SW480 (cell line): ENCODE measurements around the gene HES7.

Experiments used
- DNase-seq: peaks from one replicate; pipeline ENCODE4 v3.0.0-alpha.2; 2016; ENCODE audit warnings: low spot score

Gene HES7

DNA sequence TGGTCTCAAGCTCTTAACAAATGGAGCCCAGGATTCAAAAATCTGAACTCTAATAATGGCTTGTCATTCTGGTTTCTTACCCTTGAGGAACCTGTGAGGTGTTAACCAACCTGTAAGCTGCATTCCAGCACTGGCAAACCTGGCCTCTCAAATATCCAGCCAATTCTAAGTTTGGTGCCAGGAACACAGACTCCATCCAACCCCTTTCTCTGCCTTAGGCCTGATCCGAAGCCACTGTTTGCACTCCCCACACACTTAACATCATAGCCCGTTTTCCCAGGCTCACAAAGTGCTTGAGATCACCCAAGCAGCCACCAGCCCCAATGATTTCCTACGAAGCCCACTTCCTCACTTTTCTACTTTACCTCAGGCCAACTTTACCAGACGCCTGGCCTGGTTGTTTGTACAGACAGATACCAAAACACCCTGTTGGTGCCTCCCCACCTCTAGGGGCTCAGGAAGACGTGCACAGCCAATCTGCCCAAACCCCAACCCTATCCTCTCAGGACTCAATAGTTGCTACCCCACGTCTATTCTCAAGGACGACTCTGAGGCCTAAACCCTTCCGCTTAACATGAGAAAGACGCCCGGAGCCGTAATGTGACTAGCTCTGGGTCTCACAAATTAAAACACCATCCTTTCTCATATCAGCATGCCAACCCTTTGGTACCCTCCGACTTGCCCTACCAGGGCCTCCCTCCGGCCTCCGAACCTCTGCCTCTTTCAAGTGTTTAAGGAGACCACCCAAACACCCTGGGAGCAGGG lies 31.5 kb upstream of the HES7 start:
- DNase-seq: no peak

DNA sequence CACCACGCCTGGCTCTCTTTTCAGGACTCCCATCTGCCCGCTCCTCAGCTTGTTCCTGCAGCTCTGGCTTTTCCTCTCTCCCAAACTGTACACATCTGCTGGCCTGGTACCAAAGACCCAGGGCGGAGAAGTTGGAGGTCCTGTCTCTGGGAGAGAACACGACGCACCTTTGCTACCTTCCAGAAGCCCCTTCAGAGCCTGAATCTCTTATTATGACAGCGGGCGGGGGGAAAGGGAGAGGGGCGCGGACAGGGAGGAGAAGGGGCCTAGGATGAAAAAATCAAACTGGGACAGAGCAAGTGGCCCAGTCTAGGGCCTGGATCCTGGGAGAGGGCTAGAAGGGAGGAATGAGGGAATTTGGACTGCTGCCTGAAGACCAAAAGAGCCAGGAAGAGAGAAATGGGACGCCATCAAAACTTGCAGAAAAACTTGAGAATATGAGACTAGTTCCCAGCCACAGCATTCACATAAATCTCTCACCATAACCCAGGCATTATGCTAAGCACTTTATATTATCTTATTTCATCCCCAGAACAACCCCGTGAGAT lies 30.8 kb upstream of the HES7 start:
- no peak for DNase-seq

DNA sequence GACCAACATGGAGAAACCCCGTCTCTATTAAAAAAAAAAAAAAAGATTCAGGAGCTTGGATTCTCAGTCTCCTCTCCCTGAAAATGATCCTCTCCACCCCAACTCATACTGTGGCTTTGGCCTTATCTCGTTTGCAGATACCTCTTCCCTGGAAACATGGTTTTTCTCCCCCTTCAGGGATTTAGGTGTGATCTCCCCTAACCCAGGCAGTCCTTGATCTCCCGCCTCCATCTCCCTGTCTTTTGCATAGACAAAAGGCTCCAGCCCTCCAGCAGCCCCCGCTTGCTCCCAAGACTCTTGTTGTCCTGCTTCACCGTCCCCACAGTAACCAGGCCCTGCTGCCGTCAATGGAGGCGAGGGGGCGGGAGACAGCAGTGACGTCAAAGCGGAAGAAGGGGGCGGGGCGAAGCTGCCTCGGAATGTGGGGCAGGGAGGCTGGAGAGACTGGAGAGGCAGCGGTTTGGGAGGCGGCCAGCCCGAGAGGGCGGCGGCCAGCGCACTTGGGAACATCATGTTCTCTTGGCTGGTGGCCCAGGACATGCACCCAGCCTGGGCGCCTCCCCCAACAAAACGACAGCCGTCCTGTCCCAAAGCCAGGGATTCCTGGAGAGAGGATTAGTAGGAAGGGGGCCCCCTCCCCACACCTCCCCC lies 30.2 kb upstream of the HES7 start:
- DNase-seq: peak; percentile 86

DNA sequence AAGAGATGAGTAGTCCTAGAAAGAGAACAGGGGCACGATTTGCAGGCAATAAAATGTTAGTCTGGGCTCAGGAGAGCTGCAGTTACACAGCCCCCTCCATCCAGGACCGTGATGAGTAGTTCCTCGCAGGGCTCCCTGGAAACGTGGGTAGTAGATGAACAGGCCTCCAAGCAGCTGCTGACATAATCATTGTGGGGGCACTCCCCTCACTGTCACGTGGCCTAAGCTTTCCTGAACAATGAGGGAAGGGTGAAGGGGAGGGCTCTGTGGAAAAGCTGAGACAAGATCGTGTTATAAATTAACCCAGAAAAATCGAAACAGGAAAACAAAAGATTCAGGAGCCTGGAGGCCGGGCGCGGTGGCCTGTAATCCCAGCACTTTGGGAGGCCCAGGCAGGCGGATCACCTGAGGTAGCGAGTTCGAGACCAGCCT lies 29.6 kb upstream of the HES7 start:
- peak; percentile 92 for DNase-seq

DNA sequence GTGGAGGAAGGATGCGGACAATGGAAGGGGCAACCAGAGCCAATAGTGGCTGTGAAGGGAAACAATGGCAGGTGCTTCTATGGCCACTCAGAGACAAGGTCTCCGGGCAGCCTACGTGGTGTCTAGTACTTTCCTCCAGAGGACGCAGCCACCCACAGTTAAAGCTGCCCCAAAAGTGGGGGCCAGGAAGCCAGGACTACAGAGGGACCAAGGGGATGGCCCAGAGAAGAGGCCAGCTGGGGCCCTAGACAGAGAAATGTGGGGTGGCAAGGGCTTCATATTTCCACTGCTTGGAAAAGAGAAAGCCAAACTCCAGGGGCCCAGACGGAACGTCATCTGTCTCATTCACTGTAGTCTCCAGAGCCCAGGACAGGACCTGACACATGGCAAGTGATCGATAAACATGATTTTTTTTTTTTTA lies 29.1 kb upstream of the HES7 start:
- no peak for DNase-seq

DNA sequence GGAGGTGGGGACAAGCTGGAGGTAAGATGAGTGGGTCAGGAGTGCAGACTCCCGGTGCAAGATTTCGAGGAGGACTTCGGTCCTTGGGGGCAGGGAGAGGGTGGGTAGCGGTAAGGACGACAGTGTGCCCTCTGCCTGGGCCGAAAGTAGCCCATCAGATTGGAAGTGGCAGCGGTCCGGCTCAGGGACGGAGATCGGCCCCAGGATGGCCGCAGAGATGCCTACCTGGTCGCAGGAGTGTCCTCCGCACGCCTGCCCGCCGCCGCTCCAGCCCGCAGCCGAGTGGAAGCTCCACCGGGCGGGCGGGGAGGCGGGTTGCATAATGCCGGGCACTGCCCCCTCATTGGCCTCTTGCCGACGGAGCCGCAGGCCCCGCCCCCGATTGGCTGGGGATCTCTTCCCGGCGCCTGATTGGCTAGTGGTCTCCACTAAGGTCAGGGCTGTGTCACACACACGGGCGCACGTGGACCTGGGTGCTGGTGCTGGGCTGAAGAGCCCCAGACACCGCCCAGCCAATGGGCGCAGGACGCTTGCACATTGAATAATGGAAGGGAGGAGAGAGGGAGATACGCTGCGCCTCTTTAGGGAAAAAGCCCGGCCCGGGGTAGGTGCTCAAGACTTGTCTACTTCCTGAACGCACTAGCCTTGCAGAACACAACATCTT lies 28.3 kb upstream of the HES7 start, which contains the start of gene PER1:
Gene PER1, minus strand, starts transcription at position 293 of the 664 bp plus-strand sequence. CDS start 1,698 bp downstream, outside the sequence.
- DNase-seq: peak; percentile 96

DNA sequence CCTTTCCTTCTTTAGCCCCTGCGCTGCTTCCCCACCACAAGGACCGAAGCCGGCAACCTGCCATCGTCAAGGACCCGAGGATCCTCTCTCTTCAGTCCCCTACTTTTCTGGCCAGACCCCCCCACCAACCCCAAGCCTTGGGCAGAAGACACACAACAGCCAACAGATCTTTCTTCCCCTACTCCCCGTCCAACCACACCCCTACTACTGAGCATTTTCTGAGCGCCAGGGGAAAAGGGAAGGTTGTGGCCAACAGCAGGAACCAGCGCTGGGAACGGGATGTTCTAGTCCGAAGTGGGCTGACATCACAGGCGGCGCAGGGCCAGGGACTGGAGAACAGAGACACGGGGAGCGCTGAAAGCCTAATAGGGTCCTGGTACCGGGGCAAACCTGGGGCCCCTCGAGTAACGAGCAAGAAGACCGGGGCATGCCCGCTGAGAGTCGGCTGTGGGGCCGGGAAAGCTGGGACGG lies 27.8 kb upstream of the HES7 start:
- peak; percentile 40 for DNase-seq

DNA sequence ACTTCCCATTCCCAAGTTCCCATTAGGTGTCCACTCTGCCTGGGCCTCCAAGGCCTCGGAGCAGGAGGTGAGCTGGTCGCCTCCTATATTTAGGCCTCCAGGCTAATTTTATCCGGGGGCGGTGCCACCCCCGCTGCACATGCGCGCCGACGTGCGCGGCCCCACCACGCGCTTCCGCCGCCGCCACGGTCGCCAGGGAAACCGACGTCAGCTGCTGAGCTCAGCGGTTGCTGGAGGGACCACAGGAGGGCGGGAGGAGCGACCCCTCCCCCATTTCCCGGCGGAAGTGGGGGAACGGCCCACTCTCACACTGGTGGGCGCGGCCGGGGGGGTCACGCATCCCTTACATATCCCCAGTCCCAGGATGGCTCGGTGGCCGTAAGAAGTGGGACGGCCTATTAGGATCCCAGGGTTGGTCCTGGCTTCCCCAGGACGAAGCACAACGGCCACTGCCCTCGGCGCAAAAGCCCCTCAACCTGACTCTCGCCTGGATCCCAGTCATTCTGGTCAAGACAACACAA lies 27.3 kb upstream of the HES7 start:
- peak; percentile 59 for DNase-seq

DNA sequence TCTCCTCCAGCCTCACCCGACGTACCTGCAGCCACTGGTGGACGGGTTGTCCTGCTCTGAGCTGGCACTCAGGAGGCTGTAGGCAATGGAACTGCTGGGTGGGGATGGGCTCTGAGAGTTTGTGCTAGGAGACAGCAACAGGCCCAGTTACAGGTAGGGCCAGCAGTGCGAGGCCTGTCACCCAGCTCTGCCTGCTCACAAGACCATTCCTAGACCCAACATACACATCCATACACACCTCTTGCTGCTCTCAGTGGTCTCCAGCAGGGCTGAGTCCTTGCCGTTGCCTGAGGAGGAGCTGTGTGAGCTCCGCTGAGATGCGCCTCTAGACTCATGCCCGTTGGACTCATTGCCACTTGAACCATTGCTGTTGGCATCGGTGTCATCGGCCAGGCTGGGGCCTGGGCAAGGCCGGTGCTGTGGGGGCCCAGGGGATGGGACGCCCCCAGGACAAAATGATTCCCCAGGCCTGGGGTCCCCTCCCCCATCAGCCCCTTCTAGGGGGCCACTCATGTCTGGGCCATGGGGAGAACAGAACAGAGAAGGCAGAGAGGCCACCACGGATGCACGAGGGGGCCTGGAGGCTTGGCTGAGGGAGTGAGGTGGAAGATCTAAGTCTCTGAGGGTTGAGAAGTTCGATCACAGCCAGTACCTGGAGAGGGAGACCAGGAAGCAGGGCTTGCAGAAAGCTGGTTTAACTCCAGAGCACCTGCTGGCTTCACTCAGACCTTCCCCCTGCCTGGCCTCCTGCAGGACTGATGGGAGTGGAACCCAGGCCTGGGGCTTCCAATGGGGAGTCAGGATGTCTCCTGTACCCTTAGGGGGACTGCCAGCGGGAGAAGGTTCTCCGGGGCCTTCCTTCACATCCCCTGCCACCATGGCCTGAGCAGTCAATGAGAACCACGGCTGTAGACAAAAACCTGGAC lies 26.6 kb upstream of the HES7 start:
- no peak for DNase-seq

DNA sequence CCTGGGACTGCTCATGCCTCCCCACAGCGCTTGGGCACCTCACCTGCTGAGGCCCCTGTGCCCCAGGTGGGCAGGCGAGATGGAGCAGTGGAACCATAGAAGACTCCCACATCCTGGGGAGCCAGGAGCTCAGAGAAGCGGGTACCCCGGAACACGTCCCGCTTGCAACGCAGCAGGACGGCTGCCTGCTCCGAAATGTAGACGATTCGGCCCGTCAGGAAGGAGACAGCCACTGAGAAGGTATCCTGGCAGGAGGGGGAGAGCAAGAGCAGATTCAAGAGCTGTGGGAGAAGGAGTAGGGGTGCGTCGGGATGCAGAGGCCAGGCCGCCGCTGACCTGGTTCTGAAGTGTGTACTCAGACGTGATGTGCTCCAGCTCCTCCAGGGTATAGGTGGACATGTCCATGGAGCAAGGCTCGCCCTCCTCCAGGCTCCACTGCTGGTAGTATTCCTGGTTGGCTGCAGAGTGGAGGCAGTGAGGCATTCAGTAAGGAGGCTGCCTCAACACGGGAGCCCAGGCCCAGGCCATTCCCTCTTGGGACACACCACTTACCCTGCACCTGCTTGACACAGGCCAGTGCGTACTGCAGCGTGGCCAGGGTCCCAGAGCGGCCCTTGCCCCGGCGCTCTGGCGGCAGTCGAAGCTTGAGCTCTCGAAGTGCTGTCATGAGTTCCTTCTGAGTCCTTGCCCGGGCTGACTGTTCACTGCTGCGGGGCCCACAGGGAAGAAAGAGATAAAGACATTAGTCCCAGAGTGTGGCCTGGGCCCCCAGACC lies 25.7 kb upstream of the HES7 start:
- DNase-seq: no peak

DNA sequence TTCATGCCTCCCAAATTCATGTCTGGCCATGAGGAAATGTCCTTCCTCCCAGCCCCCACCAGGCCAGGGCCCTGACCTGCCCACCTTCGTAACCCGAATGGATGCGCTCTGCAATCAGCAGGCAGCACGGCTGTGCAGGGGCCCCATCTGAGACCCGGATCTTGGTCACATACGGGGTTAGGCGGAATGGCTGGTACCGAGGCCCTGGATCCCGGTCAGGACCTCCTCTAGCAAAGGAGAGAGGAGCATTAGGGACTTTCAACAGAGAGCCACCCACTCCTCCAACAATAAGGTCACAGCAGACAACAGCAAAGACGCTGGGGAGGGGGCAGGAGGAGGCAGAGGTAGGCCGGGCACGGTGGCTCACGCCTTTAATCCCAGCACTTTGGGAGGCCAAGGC lies 24.7 kb upstream of the HES7 start:
- DNase-seq: no peak

DNA sequence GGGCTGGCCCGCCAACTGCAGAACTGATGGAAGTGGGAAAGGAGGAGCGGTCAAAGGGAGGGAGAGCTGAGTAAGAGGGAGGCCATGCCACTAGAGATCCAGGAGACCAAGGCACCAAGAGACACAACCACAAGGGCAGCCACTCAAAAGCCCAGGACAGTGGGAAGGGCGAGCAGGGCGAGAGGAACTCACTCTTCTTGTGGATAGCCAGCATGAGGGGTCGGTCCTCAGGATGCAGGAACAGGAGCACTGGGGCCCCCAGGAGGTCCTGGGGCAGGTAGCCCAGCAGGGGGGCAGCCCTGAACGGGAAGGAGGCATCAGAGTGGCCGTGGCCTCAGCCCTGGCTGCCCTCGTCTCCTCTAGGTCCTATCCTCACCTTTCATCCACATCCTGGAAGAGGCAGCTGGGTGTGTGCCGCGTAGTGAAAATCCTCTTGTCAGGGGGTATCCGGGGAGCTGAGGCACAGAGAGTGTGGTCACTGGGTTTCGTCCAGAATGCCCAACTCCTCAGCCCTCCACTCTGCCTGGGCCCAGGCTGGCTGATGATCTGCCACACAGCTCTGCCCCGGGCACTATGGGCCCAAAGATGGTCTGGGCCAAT lies 24.0 kb upstream of the HES7 start:
- no peak for DNase-seq

DNA sequence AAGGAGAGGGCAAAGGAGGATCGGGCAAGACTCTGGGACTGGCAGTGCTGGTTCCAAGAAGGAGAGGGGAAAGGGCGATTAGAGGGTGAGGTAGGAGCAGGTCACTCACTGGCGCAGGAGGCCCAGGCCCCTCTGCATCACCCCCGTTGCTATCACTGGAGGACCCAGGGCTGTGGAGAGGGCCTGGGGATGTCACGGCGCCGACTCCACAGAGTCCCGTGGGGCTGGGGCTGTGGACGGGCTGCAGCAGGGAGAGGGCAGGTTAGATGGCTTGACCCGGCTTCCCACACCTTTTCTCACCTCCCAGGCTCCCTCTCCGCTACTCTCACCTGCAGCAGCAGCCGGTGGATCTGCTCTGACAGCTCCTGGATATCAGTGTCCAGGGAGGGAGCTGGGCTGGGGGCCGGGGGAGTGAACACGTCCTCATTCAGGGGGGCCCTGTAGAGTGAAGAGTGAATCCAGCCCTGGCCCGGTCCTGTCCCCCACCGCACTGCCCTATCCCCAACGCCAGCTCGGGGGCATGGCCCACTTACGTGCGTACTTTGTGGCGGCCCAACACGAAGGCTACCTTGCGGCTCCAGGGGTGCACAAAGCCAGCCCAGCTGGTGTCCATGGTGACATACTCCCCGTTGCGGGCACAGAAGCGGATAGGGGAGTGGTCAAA lies 23.4 kb upstream of the HES7 start:
- DNase-seq: no peak

DNA sequence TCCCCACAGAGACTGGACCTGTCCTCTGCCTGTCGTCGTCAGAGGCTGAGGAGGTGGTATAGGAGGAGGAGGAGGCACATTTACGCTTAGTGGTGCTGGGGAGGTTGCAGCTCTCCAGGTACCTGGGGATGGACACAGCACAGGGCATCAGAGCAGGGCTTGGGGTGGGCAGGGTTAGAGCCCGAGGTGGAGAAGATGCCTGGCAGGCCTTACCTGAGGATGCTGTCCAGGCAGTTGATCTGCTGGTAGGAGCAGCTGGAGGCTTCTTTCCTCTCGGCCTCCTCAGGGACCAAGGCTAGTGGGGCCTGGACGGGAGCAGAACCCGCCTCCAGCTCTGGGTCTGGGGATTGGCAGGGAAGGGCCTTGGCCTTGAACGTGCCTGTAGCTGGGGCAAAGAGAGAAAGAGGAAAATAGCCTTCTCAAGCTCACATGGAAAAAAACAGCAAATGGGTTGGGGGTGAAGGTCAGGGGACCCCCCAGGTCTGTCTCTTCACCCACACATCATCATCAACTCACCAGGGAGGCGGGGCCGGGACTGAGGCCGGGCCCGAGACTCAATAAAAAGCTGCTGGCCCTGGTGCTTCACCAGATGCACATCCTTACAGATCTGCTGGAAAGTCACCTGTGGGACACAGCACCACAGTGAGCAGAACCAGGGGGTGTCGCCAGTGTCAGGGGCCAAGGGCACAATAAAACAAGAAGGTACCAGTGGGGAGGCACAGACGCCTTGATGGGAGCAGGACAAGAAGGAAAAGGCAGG lies 22.7 kb upstream of the HES7 start:
- DNase-seq: no peak

DNA sequence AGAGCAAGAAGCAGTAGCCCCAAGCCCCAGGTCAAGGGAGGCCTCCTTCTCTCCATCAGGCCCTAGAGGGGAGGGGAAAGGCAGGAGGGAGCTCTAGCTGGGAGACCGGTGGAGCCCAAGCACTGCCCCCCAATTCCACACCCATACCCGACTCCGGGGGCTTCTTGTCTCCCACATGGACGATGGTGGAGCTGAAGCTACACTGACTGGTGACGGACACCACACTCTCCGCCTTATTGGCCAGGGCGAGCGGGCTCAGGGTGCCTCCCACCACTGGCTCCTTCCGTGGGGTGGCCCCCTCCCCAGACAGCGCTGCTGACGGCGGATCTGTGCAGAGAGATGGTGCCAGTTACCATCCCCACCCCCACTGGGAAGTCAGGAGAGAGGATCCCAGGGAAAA lies 21.9 kb upstream of the HES7 start:
- no peak for DNase-seq

DNA sequence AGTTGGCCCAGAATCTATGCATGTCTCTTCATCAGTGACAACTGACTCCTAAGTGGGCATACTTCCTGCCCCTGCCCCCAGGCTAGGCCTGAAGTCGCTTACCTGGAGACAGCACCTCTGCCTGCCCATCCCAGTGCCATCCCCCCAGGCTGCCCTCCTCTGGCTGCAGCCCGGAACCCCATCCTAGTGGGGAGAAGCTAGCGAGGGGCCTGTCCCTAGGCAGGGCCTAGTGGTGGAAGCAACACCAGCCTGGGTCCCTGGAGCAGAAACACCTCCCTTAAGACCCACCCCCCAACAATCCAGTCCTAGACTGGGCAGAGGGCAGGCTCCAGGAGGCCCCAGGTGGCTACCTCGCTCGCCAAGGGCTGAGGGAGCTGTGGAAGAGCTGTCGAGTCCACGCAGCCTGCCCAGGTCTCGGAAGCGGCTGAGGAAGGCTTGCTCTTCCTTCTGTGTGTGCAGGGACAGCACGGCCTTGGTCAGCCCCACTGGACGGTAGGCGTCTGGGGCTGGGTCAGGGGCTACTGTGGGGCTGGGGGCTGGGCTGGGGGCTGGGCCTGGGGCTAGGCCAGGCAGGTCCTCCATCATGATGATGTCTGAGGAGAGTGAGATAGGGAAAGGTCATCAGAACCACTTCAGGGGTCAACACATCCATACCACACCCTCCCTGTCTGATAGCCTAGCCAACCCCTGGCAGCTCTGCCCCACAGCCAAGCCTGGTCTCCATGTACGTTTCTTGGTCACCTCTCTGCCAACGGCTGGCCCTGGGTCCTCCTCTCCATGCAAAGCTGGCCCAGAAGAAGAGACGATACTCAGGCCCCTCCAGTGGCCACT lies 20.7 kb upstream of the HES7 start:
- DNase-seq: no peak

DNA sequence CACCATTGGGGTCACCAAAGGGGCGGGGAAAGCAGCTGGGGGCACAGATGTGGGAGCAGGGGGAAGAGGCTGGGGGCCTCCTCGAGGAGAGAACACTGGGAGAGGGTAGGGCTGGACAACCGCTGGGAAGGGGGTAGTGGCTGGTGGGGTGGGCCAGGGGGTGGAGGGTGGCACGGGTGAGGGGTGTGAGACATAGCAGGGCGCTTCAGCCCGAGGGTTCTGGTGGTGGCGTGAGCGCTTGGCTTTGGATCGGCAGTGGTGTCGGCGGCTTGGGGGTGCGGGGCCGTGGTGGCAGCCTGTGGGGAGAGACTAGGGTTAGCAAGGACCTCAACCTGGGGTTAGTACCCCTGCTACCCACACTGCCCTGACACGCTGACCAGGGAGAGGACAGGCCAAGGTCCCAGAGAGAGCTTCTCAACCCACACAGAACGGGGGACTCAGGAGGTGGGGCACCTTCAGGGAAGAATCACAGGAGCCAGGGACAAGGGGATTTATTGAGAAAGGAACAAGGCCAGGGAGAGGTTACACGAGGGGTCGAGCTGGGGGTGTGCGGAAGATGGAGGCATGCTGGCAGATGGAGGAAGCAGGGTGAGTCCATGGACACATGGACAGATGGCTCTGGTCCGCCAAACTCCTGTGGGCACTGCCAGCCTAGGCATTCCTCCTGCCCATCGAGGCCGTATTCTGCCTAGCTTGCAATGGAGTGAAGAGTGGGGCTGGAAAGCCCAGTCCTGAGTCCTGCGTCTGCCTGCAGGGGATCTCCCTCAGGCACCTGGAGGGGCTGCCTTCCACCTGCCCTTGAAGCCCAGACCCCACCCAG lies 19.9 kb upstream of the HES7 start:
- no peak for DNase-seq
